ENCODE measurements around the gene ATP8B4. TPM values are rescaled to one million over a fixed set of nuclear protein-coding genes. Genes with fewer than 3 reads are reported as not detected.

The ATP8B4 gene
- total RNA-seq, 1 donor from 2014 or later = 1.1 TPM

DNA sequence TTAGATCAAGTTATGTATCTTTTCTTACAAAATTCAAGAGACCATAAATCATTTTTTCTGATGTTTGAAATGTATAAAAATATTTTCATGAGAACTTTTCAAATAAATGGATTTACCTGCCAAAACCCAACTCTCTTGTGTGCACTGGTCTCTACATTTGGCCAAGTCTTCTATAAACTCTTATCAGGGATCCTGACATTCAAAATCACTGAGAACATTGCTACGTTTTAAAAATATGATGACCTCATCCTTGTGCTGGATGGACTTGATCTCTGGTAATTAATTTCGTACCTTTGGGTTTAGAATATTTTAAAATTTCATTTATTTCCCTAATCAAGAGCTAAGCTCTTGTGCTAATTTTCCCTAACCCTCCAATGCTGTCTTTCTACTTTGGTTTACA, 127.4 kb downstream of the ATP8B4 start:
- TF ChIP-seq, protein P1, sequence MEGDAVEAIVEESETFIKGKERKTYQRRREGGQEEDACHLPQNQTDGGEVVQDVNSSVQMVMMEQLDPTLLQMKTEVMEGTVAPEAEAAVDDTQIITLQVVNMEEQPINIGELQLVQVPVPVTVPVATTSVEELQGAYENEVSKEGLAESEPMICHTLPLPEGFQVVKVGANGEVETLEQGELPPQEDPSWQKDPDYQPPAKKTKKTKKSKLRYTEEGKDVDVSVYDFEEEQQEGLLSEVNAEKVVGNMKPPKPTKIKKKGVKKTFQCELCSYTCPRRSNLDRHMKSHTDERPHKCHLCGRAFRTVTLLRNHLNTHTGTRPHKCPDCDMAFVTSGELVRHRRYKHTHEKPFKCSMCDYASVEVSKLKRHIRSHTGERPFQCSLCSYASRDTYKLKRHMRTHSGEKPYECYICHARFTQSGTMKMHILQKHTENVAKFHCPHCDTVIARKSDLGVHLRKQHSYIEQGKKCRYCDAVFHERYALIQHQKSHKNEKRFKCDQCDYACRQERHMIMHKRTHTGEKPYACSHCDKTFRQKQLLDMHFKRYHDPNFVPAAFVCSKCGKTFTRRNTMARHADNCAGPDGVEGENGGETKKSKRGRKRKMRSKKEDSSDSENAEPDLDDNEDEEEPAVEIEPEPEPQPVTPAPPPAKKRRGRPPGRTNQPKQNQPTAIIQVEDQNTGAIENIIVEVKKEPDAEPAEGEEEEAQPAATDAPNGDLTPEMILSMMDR (IDR thresholded peaks at IDR 0.05; ENCODE audit: insufficient read depth, low read length, severe bottlenecking) = no peak
- Histone ChIP-seq H3K36me3 (ENCODE audit: control insufficient read depth, insufficient read depth, low read length) (no peaks in the 10 kb centered on the region), H3K27me3 (ENCODE audit: control insufficient read depth, insufficient read depth, low read length) (no peaks in the 10 kb centered on the region), H3K4me3 (ENCODE audit: low read depth, low read length) (no peak overlapping the region)
- FAIRE-seq = no peak
- no peak for DNase-seq (ENCODE audit: low read depth)

DNA sequence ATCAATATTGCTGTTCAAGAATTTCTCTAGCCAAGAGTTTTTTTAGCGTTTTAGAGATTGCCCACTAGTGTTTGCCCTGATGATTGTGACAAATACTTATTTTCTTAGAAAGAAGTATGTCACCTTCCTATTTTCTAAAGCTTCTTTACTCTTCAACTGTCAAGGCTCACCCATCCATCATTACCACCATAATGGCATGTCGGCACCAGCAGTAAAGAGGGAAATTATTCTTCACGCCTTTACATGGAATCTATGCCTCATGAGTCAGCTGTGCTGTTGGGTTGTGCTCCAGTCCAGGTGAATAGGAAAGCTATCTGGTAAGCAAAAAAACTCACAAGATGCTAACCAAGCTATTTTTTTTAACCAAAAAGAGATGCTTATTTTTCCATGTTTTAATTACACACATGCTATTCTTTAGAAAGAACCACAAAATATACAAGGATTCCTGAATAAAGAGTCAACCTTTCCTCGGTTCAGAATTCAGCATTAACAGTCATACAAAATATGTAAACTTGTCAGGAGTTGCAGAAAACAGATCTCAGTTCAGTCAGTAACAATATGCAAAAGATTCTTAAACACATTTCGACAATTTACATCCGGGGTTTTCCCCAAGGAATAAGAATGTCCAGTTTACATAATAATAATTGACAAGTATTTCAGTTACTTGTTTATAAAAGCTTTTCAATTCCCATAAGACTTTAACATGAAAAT, 128.0 kb downstream of the ATP8B4 start:
- FAIRE-seq (no peak), DNase-seq (ENCODE audit: low read depth) (no peak)
- TF ChIP-seq, protein P1 (IDR thresholded peaks at IDR 0.05; ENCODE audit: insufficient read depth, low read length, severe bottlenecking) = no peak
- no peaks in the 10 kb centered on the region for H3K27me3 ChIP-seq (ENCODE audit: control insufficient read depth, insufficient read depth, low read length)
- H3K36me3 ChIP-seq (ENCODE audit: control insufficient read depth, insufficient read depth, low read length) = no peaks in the 10 kb centered on the region
- H3K4me3 ChIP-seq (ENCODE audit: low read depth, low read length) = no peak overlapping the region

DNA sequence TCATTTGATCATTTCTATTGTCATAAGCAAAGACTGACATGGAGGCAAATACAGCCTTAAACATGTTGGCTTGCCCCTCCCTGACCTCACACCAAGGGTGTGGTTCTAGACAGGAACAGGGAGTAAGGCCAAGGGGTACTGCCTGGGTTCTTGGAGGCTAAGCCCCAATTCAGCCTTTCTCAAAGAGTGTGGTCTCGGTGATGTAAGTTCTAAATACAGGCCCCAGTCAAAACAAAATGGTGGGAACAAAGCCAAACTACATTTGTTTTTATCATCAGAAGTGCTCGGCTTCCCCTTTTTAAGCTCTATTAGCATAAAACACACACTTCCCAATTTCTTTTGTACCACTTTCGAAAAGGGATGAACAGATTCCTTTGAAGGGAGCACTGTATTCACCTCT, 129.5 kb downstream of the ATP8B4 start:
- H3K36me3 ChIP-seq (ENCODE audit: control insufficient read depth, insufficient read depth, low read length) = no peaks in the 10 kb centered on the region
- DNase-seq (ENCODE audit: low read depth) (no peak), FAIRE-seq (no peak)
- H3K27me3 ChIP-seq (ENCODE audit: control insufficient read depth, insufficient read depth, low read length) = no peaks in the 10 kb centered on the region
- H3K4me3 ChIP-seq (ENCODE audit: low read depth, low read length) = no peak overlapping the region
- TF ChIP-seq, protein P1 (IDR thresholded peaks at IDR 0.05; ENCODE audit: insufficient read depth, low read length, severe bottlenecking) = no peak

DNA sequence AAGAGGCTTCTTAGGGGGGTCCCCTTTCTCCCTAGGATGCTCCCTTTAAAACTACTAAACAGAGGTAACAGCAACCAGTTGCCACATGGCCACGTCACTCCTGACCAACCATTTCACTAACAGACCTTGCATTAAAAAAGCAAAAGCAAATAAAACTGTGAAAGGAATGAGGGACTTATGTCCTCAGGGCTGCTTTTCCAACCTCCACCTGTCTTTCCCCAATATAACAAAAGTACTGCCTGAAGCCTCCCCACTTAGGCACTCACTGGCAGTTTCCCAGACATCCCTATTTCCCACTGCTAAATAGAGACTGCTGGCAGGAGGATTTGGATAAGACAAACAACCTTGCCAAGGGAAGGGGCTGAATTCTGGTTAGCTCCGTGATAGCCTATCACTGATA, 130.3 kb downstream of the ATP8B4 start:
- FAIRE-seq = no peak
- no peaks in the 10 kb centered on the region for H3K36me3 ChIP-seq (ENCODE audit: control insufficient read depth, insufficient read depth, low read length)
- no peaks in the 10 kb centered on the region for H3K27me3 ChIP-seq (ENCODE audit: control insufficient read depth, insufficient read depth, low read length)
- TF ChIP-seq, protein P1 (IDR thresholded peaks at IDR 0.05; ENCODE audit: insufficient read depth, low read length, severe bottlenecking) = no peak
- no peak overlapping the region for H3K4me3 ChIP-seq (ENCODE audit: low read depth, low read length)
- no peak for DNase-seq (ENCODE audit: low read depth)

DNA sequence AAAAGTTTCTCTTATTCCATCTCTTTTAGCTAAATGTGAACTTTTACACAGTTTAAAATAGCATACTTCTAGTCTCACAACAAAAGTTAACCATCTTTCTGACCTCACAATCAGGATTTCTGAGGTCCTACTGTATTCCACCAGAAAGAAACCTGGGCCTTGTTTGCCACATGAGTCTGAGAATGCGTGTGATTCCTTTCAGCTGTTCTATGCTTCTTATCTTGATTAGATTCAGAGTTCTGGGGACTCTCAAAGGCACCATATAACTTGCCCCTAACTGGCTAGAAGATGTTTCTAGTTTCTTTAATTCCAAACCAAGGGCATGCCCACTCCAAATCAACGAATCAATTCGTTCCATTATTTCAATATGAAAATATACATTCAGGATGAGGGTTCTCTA, 131.1 kb downstream of the ATP8B4 start:
- Histone ChIP-seq H3K36me3 (ENCODE audit: control insufficient read depth, insufficient read depth, low read length) (no peaks in the 10 kb centered on the region), H3K4me3 (ENCODE audit: low read depth, low read length) (no peak overlapping the region), H3K27me3 (ENCODE audit: control insufficient read depth, insufficient read depth, low read length) (no peaks in the 10 kb centered on the region)
- no peak for FAIRE-seq
- no peak for DNase-seq (ENCODE audit: low read depth)
- TF ChIP-seq, protein P1 (IDR thresholded peaks at IDR 0.05; ENCODE audit: insufficient read depth, low read length, severe bottlenecking) = no peak
